Spleen (tissue), 11 donors: Measurements from ENCODE around the gene GALNT18. TPM values are rescaled to one million over a fixed set of nuclear protein-coding genes. Genes with fewer than 3 reads are reported as not detected.

ENCODE experiments used
- DNase-seq: peaks from one replicate; pipeline ENCODE4 v3.0.0-alpha.2; 2020
- H3K27ac ChIP-seq, 8 donors: fragments of 200-600 bp; sonication (generic) in 7 of 8; 1 replicate in 4 of 8; 2 replicates in 4 of 8; pipeline versions ENCODE4 v1.5.0 to v1.8.0; 2016 to 2021; ENCODE audit warnings: inconsistent platforms in 4 of 8, mild to moderate bottlenecking in 4 of 8, moderate library complexity in 1 of 8
- H3K27me3 ChIP-seq, 7 donors: fragments of 200-600 bp; sonication (generic) in 6 of 7; replicated peaks in 1 of 7; 1 replicate in 4 of 7; 2 replicates in 3 of 7; pipeline versions ENCODE4 v1.5.0 to v1.8.0; 2016 to 2021; ENCODE audit warnings: inconsistent platforms in 3 of 7, mild to moderate bottlenecking in 1 of 7
- H3K36me3 ChIP-seq, 6 donors: fragments of 200-600 bp; sonication (generic) in 5 of 6; 1 replicate in 4 of 6; 2 replicates in 2 of 6; pipeline versions ENCODE4 v1.5.0 to v1.8.0; 2016 to 2021; ENCODE audit warnings: inconsistent platforms in 2 of 6
- H3K4me1 ChIP-seq, 6 donors: fragments of 200-600 bp; sonication (generic) in 5 of 6; 1 replicate in 3 of 6; 2 replicates in 3 of 6; pipeline versions ENCODE4 v1.5.0 to v1.8.0; 2016 to 2021; ENCODE audit warnings: inconsistent platforms in 3 of 6
- H3K4me3 ChIP-seq, 8 donors: fragments of 200-600 bp; sonication (generic) in 7 of 8; 1 replicate in 4 of 8; 2 replicates in 4 of 8; pipeline versions ENCODE4 v1.5.0 to v1.8.0; 2016 to 2021; ENCODE audit warnings: inconsistent platforms in 4 of 8, mild to moderate bottlenecking in 4 of 8, moderate library complexity in 2 of 8
- H3K9me3 ChIP-seq, 8 donors: fragments of 200-600 bp; sonication (generic) in 7 of 8; 1 replicate in 4 of 8; 2 replicates in 4 of 8; pipeline versions ENCODE4 v1.5.0 to v1.8.0; 2016 to 2021; ENCODE audit warnings: inconsistent platforms in 4 of 8
- CTCF ChIP-seq, 11 experiments: fragments of 200-600 bp in 7 of 11; fragments of 450-650 bp in 4 of 11; sonication (generic) in 4 of 11; IDR thresholded peaks in 8 of 11; conservative IDR thresholded peaks in 3 of 11; 1 replicate in 7 of 11; 2 replicates in 4 of 11; pipeline versions ENCODE4 v1.4.0 to v1.8.0; 2016 to 2021; ENCODE audit warnings: antibody characterized with exemption in 11 of 11, inconsistent platforms in 4 of 11, mild to moderate bottlenecking in 1 of 11
- POLR2A ChIP-seq, 3 donors: fragments of 450-650 bp; IDR thresholded peaks; one replicate each; pipeline ENCODE4 v1.5.1; 2017; ENCODE audit warnings: antibody characterized with exemption in 3 of 3, mild to moderate bottlenecking in 1 of 3
- POLR2AphosphoS5 ChIP-seq, 3 donors: sonication (generic); formaldehyde crosslinking; IDR thresholded peaks; one replicate each; pipeline ENCODE4 v1.5.1; 2017; ENCODE audit warnings: antibody characterized with exemption in 3 of 3
- WGBS, 5 donors: extraction: QIAGEN DNeasy Blood & Tissue Kit in 3 of 5; methylation state at CpG; one replicate each; pipeline versions ENCODE4 v1.1.5 to v1.1.7; 2013 to 2018; 5-methylcytosine and 5-hydroxymethylcytosine counted together
- intact Hi-C: fragments of 100-400 bp; cut with DNase I; formaldehyde crosslinking; loops from one replicate; pipeline ENCODE4 v1.15.0; 2023; ENCODE audit warnings: low total_unique reads
- polyA plus RNA-seq, 3 donors: library from polyadenylated mRNA; stranded (reverse); fragments of 200-250 nt; gene quantifications; one replicate each; pipeline ENCODE4 v1.2.1, GENCODE V29; 2013
- total RNA-seq, 7 donors: library from RNA; depleted of rRNA in 3 of 7; stranded (reverse); fragments of >200 nt in 3 of 7; fragmentation: NEBNext Ultra II Directional in 4 of 7; extraction: Animal tissue kit (Norgen Biotek cat#: 25700) in 4 of 7; gene quantifications; one replicate each; pipeline versions ENCODE4 v1.1.0 to v1.2.1, GENCODE V29; 2016 to 2021
- donor health status: healthy with polysubstance abuse.
- donor health status: DM: no; HTN: no; CAD: no; lungs with moderate emphysema.
- donor health status: DM: no; HTN: no; CAD: no.
- donor health status: Bipolar disorder and iron deficiency.
- donor health status: healthy.
- donor health status: DM: no; HTN: no; CAD: no.
- donor health status: DM: yes; HTN: yes; CAD: no.

The GALNT18 gene
- total and polyA plus RNA-seq, 10 donors = 0.87 to 6.9 (median 3.9) TPM

GRCh38 chr11:11391169-11391568, 230.6 kb downstream of the GALNT18 start:
- Histone ChIP-seq H3K36me3 (no peaks in the 10 kb centered on the region), H3K27ac (peak overlapping the region in 1 of 8 donors; percentile 12)

GRCh38 chr11:11390068-11390771, 231.6 kb downstream of the GALNT18 start:
- Histone ChIP-seq H3K36me3 (no peaks in the 10 kb centered on the region), H3K9me3 (no peaks in the 10 kb centered on the region), H3K27me3 (no peaks in the 10 kb centered on the region), H3K4me1 (peaks cover 0 to 13% (median 0%) of the 10 kb centered on the region in 6 donors), H3K27ac (no peak overlapping the region), H3K4me3 (no peak overlapping the region)
- 79 to 94% (median 84%) methylated on average over 5 of the region's 5 CpGs for WGBS, 5 donors
- TF ChIP-seq CTCF (IDR thresholded peaks at IDR 0.05 in 8 of 11, conservative IDR thresholded peaks at IDR 0.05 in 3 of 11) = no peak
- TF ChIP-seq POLR2AphosphoS5 (IDR thresholded peaks at IDR 0.05) = no peak
- TF ChIP-seq POLR2A (IDR thresholded peaks at IDR 0.05) = no peak
- intact Hi-C loops = no loop called here
- peak; percentile 35 for DNase-seq

More at GRCh38 chr11:11391169-11391568, 230.6 kb downstream of the GALNT18 start:
- H3K9me3 ChIP-seq = no peaks in the 10 kb centered on the region
- peaks cover 0 to 13% (median 0%) of the 10 kb centered on the region in 6 donors for H3K4me1 ChIP-seq
- TF ChIP-seq CTCF (IDR thresholded peaks at IDR 0.05 in 8 of 11, conservative IDR thresholded peaks at IDR 0.05 in 3 of 11) (no peak), POLR2A (IDR thresholded peaks at IDR 0.05) (no peak), POLR2AphosphoS5 (IDR thresholded peaks at IDR 0.05) (no peak)
- H3K27me3 ChIP-seq = no peaks in the 10 kb centered on the region
- intact Hi-C loops = no loop called here
- no peak overlapping the region for H3K4me3 ChIP-seq
- DNase-seq = no peak

- H3K9me3 ChIP-seq = no peaks in the 10 kb centered on the region
- H3K27ac ChIP-seq = no peak overlapping the region
- H3K36me3 ChIP-seq = no peaks in the 10 kb centered on the region
- H3K4me3 ChIP-seq = no peak overlapping the region
- intact Hi-C loops = no loop called here
- no peak for DNase-seq
- WGBS, 5 donors = 65 to 79% (median 70%) methylated on average over 4 of the region's 4 CpGs
- peaks cover 0 to 13% (median 0%) of the 10 kb centered on the region in 6 donors for H3K4me1 ChIP-seq
- no peak for TF ChIP-seq POLR2AphosphoS5 (IDR thresholded peaks at IDR 0.05)
- no peak for TF ChIP-seq CTCF (IDR thresholded peaks at IDR 0.05 in 8 of 11, conservative IDR thresholded peaks at IDR 0.05 in 3 of 11)
- no peak for TF ChIP-seq POLR2A (IDR thresholded peaks at IDR 0.05)
- H3K27me3 ChIP-seq = no peaks in the 10 kb centered on the region
These were observed 232.6 kb downstream of the GALNT18 start for GRCh38 chr11:11389238-11389637.

- no peak for DNase-seq
- Histone ChIP-seq H3K9me3 (no peaks in the 10 kb centered on the region), H3K4me1 (peaks cover 0 to 13% (median 0%) of the 10 kb centered on the region in 6 donors), H3K36me3 (no peaks in the 10 kb centered on the region), H3K4me3 (no peak overlapping the region), H3K27ac (no peak overlapping the region), H3K27me3 (no peaks in the 10 kb centered on the region)
- WGBS, 5 donors = 77 to 85% (median 83%) methylated on average over 10 of the region's 10 CpGs
- intact Hi-C loops = no loop called here
- no peak for TF ChIP-seq POLR2A (IDR thresholded peaks at IDR 0.05)
- no peak for TF ChIP-seq POLR2AphosphoS5 (IDR thresholded peaks at IDR 0.05)
- no peak for TF ChIP-seq CTCF (IDR thresholded peaks at IDR 0.05 in 8 of 11, conservative IDR thresholded peaks at IDR 0.05 in 3 of 11)
These were observed 234.0 kb downstream of the GALNT18 start for GRCh38 chr11:11387622-11388305.
